Stimulated activated CD8-positive, alpha-beta memory T cell treated with anti-CD3 and anti-CD28 coated beads, Interleukin-4, amount 100 ng/mL, for 24 hours (primary cell): ENCODE data around the gene ACTN4.
"Not testable (repeated sequence)": the region's sequence is repeated elsewhere in the genome, so short reads cannot be mapped to it uniquely, and the experiment has no call there.

ENCODE experiments used
- DNase-seq: peaks from one replicate; pipeline ENCODE4 v3.0.0-alpha.2; 2020; ENCODE audit warnings: low read depth

The ACTN4 gene

GRCh38 chr19:38737921-38738737 lies 90.7 kb downstream of the ACTN4 start:
- no peak for DNase-seq

- DNase-seq = peak; percentile 23
Observed at GRCh38 chr19:38739440-38740256, 92.2 kb downstream of the ACTN4 start.

- no peak for DNase-seq
Observed at GRCh38 chr19:38740257-38740592, 92.8 kb downstream of the ACTN4 start.

GRCh38 chr19:38740932-38741331 lies 93.5 kb downstream of the ACTN4 start:
- no peak for DNase-seq

GRCh38 chr19:38741670-38742069 lies 94.2 kb downstream of the ACTN4 start:
- no peak for DNase-seq

- no peak for DNase-seq
Observed at GRCh38 chr19:38742296-38742695, 94.8 kb downstream of the ACTN4 start.

GRCh38 chr19:38742906-38743305 lies 95.5 kb downstream of the ACTN4 start:
- DNase-seq = no peak

- no peak for DNase-seq
Observed at GRCh38 chr19:38743394-38744297, 96.2 kb downstream of the ACTN4 start.

- DNase-seq = no peak
Observed at GRCh38 chr19:38744298-38744681, 96.8 kb downstream of the ACTN4 start, which contains the start of gene CAPN12. TSS of gene CAPN12 (minus strand) at chr19:38744474. CDS start at chr19:38744165, 309 bp downstream.

GRCh38 chr19:38744874-38745273 lies 97.4 kb downstream of the ACTN4 start:
- no peak for DNase-seq

- DNase-seq = no peak
Observed at GRCh38 chr19:38745316-38745715, 97.9 kb downstream of the ACTN4 start.

- DNase-seq = not testable (repeated sequence)
Observed at GRCh38 chr19:38753783-38754182, 106.3 kb downstream of the ACTN4 start.

GRCh38 chr19:38754196-38754595 lies 106.7 kb downstream of the ACTN4 start:
- not testable (repeated sequence) for DNase-seq

- no peak for DNase-seq
Observed at GRCh38 chr19:38759590-38760003, 112.1 kb downstream of the ACTN4 start.

GRCh38 chr19:38760805-38761517 lies 113.5 kb downstream of the ACTN4 start:
- DNase-seq = not testable (repeated sequence)

- DNase-seq = not testable (repeated sequence)
Observed at GRCh38 chr19:38761884-38762389, 114.5 kb downstream of the ACTN4 start.

- no peak for DNase-seq
Observed at GRCh38 chr19:38763795-38764220, 116.4 kb downstream of the ACTN4 start.

GRCh38 chr19:38765214-38765613 lies 117.8 kb downstream of the ACTN4 start:
- DNase-seq = no peak

GRCh38 chr19:38766276-38767047 lies 119.0 kb downstream of the ACTN4 start:
- DNase-seq = no peak

- DNase-seq = peak; percentile 84
Observed at GRCh38 chr19:38769635-38770211, 122.3 kb downstream of the ACTN4 start.
